GM12878 (cell line): ENCODE measurements around the gene ESRRG. TPM values are rescaled to one million over a fixed set of nuclear protein-coding genes. Genes with fewer than 3 reads are reported as not detected.

ENCODE experiments used
- ATAC-seq: fragments of 200-7000 bp; cut with Tn5 transposase; 3 replicates; pipeline ENCODE4 v1.9.1; 2020; ENCODE audit warnings: mild to moderate bottlenecking, moderate library complexity
- BruUV-seq: library from RNA; stranded (reverse); fragments of 400-500 nt; replicated peaks from 2 replicates; lab custom pipeline; 2021; lab: Mats Ljungman, UMichigan
- CTCF ChIA-PET: fragments of 300-600 bp; sonication (Branson Sonifier 250); formaldehyde crosslinking; extraction: SDS; loops from one replicate; lab custom pipeline; 2021; ENCODE audit warnings: inconsistent platforms; lab: Yijun Ruan, JAX
- POLR2A ChIA-PET: fragments of 350-600 bp; formaldehyde crosslinking; extraction: SDS; loops from one replicate; lab custom pipeline; 2021; ENCODE audit warnings: inconsistent platforms; lab: Charles Lee
- RAD21 ChIA-PET: fragments of 300-600 bp; sonication (Branson Sonifier 250); formaldehyde crosslinking; loops from one replicate; lab custom pipeline; 2023; ENCODE audit warnings: antibody characterized with exemption; ENCODE audit not compliant: unreplicated experiment; lab: Charles Lee
- SMC1A ChIA-PET: fragments of 300-600 bp; sonication (Branson Sonifier 250); formaldehyde crosslinking; loops from one replicate; lab custom pipeline; 2023; ENCODE audit not compliant: unreplicated experiment, uncharacterized antibody; lab: Charles Lee
- DNase-seq: peaks from one replicate; pipeline ENCODE4 v3.0.0-alpha.2; 2011; ENCODE audit warnings: low read depth, low spot score
- FAIRE-seq: peaks from 3 replicates; lab custom pipeline; 2011; peaks lifted over from hg19 to GRCh38; lab: Jason Lieb, UNC
- H2AFZ ChIP-seq: 2 replicates; pipeline ENCODE4 v1.6.0; 2011; ENCODE audit warnings: low read depth, low read length, control low read depth; ENCODE audit not compliant: control insufficient read depth
- H3K27ac ChIP-seq: 2 replicates; pipeline ENCODE4 v1.5.1; 2011; ENCODE audit warnings: control low read depth; ENCODE audit not compliant: control insufficient read depth, insufficient read depth
- H3K27me3 ChIP-seq, 2 experiments: replicated peaks in 1 of 2; 2 replicates each; pipeline versions ENCODE4 v1.6.0 to v1.6.1; 2011; ENCODE audit warnings: low read length in 1 of 2; ENCODE audit not compliant: control insufficient read depth in 2 of 2, insufficient read depth in 2 of 2
- H3K36me3 ChIP-seq, 2 experiments: 2 replicates each; pipeline ENCODE4 v1.5.1; 2011; ENCODE audit warnings: low read length in 1 of 2; ENCODE audit not compliant: control insufficient read depth in 2 of 2, insufficient read depth in 2 of 2
- H3K4me1 ChIP-seq: 2 replicates; pipeline ENCODE4 v1.6.1; 2011; ENCODE audit warnings: mild to moderate bottlenecking, low read length, moderate library complexity, mixed read lengths; ENCODE audit not compliant: control insufficient read depth, insufficient read depth
- H3K4me2 ChIP-seq: 2 replicates; pipeline ENCODE4 v1.6.0; 2011; ENCODE audit warnings: control low read depth; ENCODE audit not compliant: control insufficient read depth, insufficient read depth
- H3K4me3 ChIP-seq: fragments of 200-600 bp; sonication (generic); 2 replicates; pipeline ENCODE4 v1.5.1; 2016
- H3K79me2 ChIP-seq: 2 replicates; pipeline ENCODE4 v1.6.0; 2011; ENCODE audit warnings: low read length; ENCODE audit not compliant: control insufficient read depth, insufficient read depth
- H3K9ac ChIP-seq: 2 replicates; pipeline ENCODE4 v1.8.0; 2011; ENCODE audit warnings: low read length, control low read depth, mixed read lengths; ENCODE audit not compliant: control insufficient read depth, insufficient read depth
- H3K9me3 ChIP-seq: replicated peaks from 3 replicates; pipeline ENCODE4 v1.5.1; 2011; ENCODE audit warnings: mild to moderate bottlenecking, low read length; ENCODE audit not compliant: control insufficient read depth, insufficient read depth
- H4K20me1 ChIP-seq: 2 replicates; pipeline ENCODE4 v1.6.0; 2011; ENCODE audit not compliant: control insufficient read depth, insufficient read depth
- CREB1 ChIP-seq: IDR thresholded peaks from 2 replicates; pipeline ENCODE4 v1.6.1; 2012; ENCODE audit warnings: low read depth, mild to moderate bottlenecking, inconsistent platforms
- CREM ChIP-seq: IDR thresholded peaks from 2 replicates; pipeline ENCODE4 v1.6.1; 2014; ENCODE audit warnings: antibody characterized with exemption, low read depth
- ETV6 ChIP-seq, 2 experiments: fragments of 450-650 bp in 1 of 2; IDR thresholded peaks in 1 of 2; conservative IDR thresholded peaks in 1 of 2; 2 replicates each; pipeline ENCODE4 v1.6.1; 2014; ENCODE audit warnings: antibody characterized with exemption in 1 of 2, borderline replicate concordance in 1 of 2, low read depth in 1 of 2, mild to moderate bottlenecking in 1 of 2, moderate library complexity in 1 of 2
- HDAC6 ChIP-seq: fragments of 200-600 bp; sonication (generic); IDR thresholded peaks from one replicate; pipeline ENCODE4 v1.8.0; 2017; ENCODE audit warnings: antibody characterized with exemption; ENCODE audit not compliant: unreplicated experiment
- NFXL1 ChIP-seq: fragments of 450-650 bp; IDR thresholded peaks from 2 replicates; pipeline ENCODE4 v1.6.1; 2017; ENCODE audit warnings: antibody characterized with exemption, mild to moderate bottlenecking, borderline replicate concordance
- RAD51 ChIP-seq: fragments of 450-650 bp; IDR thresholded peaks from 2 replicates; pipeline ENCODE4 v1.6.1; 2016; ENCODE audit warnings: moderate library complexity, mild to moderate bottlenecking, inconsistent platforms
- SMARCA5 ChIP-seq: fragments of 450-650 bp; IDR thresholded peaks from 2 replicates; pipeline ENCODE4 v1.6.1; 2017; ENCODE audit warnings: mild to moderate bottlenecking
- whole genome bisulfite sequencing: methylation state at CpG from one replicate; pipeline ENCODE4 v1.1.6; 2016; ENCODE audit warnings: low lambda C conversion rate; ENCODE audit not compliant: insufficient replicate concordance, insufficient coverage; ENCODE audit errors: missing lambda C conversion rate; 5-methylcytosine and 5-hydroxymethylcytosine counted together
- in situ Hi-C: fragments of 300-500 bp; cut with MboI; formaldehyde crosslinking; loops from 9 replicates; pipeline ENCODE4 v1.14.3; 2018; ENCODE audit warnings: mixed read lengths
- intact Hi-C: fragments of 100-400 bp; cut with micrococcal nuclease; formaldehyde crosslinking; loops from one replicate; pipeline ENCODE4 v1.14.2; 2022; ENCODE audit not compliant: unreplicated experiment
- polyA plus RNA-seq, 11 experiments: library from polyadenylated mRNA; depleted of rRNA in 4 of 11; unstranded in 6 of 11; stranded (reverse) in 5 of 11; fragments of >200 nt; fragmentation: Nextera tagmentation in 4 of 11; fragmentation: Illumina TruSeq in 1 of 11; extraction: Ambion mirVana in 4 of 11; extraction: Trizol in 1 of 11; gene quantifications; 1 replicate in 1 of 11; 2 replicates in 10 of 11; pipeline versions ENCODE4 v1.2.1 to v1.2.3, GENCODE V29; 2011 to 2016; ENCODE audit warnings: inconsistent platforms in 2 of 11, missing spikeins in 2 of 11, low read depth in 1 of 11
- total RNA-seq, 4 experiments: library from RNA; depleted of rRNA in 3 of 4; stranded (reverse); fragments of >200 nt in 3 of 4; fragmentation: Illumina TruSeq in 1 of 4; extraction: Trizol in 1 of 4; gene quantifications; 2 replicates each; pipeline versions ENCODE4 v1.2.1 to v1.2.3, GENCODE V29; 2013 to 2021

ESRRG gene
- total and polyA plus RNA-seq, 10 of the 15 experiments (the other 5 are each of a cell fraction or from before 2014, with no cell fraction given) = 0.03 TPM; not detected in 9

GRCh38 chr1:216640100-216640499, 83.1 kb downstream of the ESRRG start:
- CTCF ChIA-PET = no interaction called here
- FAIRE-seq (no peak), DNase-seq (no peak), ATAC-seq (no peak)
- Histone ChIP-seq H3K4me2 (no peak overlapping the region), H3K36me3 (no peaks in the 10 kb centered on the region), H3K4me1 (no peaks in the 10 kb centered on the region), H3K27me3 (no peaks in the 10 kb centered on the region), H3K9ac (no peak overlapping the region), H2AFZ (no peak overlapping the region), H3K9me3 (no peaks in the 10 kb centered on the region), H3K4me3 (no peak overlapping the region), H4K20me1 (no peaks in the 10 kb centered on the region), H3K79me2 (no peaks in the 10 kb centered on the region), H3K27ac (no peak overlapping the region)
- 11% methylated on average over 3 of the region's 3 CpGs for WGBS
- in situ Hi-C loops = no loop called here
- SMC1A ChIA-PET = no interaction called here
- intact Hi-C loops = no loop called here
- TF ChIP-seq RAD51 (no peak), NFXL1 (no peak), SMARCA5 (no peak), CREM (no peak)
- POLR2A ChIA-PET = no interaction called here
- no TSS peak for BruUV-seq
- RAD21 ChIA-PET = no interaction called here

GRCh38 chr1:216632980-216633379, 90.2 kb downstream of the ESRRG start:
- no peak overlapping the region for H3K4me2 ChIP-seq
- ChIA-PET RAD21 (no interaction called here), SMC1A (interaction anchor here (1.1 to 1.7 kb wide), 2 partner anchors 10 to 53 kb away, joined by 4 to 7 read pairs; no protein-coding TSS in a partner anchor), POLR2A (no interaction called here), CTCF (no interaction called here)
- H3K4me3 ChIP-seq = no peak overlapping the region
- no peaks in the 10 kb centered on the region for H3K9me3 ChIP-seq
- H3K27me3 ChIP-seq = no peaks in the 10 kb centered on the region
- in situ Hi-C loops (no loop called here), intact Hi-C loops (no loop called here)
- BruUV-seq = no TSS peak
- H3K9ac ChIP-seq = no peak overlapping the region
- H3K79me2 ChIP-seq = no peaks in the 10 kb centered on the region
- no peak for ATAC-seq
- FAIRE-seq = no peak
- H3K27ac ChIP-seq = no peak overlapping the region
- no peak for TF ChIP-seq ETV6 (conservative IDR thresholded peaks at IDR 0.05 in 1 of 2, IDR thresholded peaks at IDR 0.05 in 1 of 2; ENCODE audit: borderline replicate concordance in 1 of 2, low read depth in 1 of 2)
- no peak for TF ChIP-seq SMARCA5
- no peak for TF ChIP-seq CREB1
- no peak for TF ChIP-seq HDAC6
- no peaks in the 10 kb centered on the region for H3K36me3 ChIP-seq
- 36% methylated on average over 3 of the region's 3 CpGs for WGBS
- no peak overlapping the region for H2AFZ ChIP-seq
- no peaks in the 10 kb centered on the region for H3K4me1 ChIP-seq
- no peak for DNase-seq
- H4K20me1 ChIP-seq = no peaks in the 10 kb centered on the region
